Stimulated activated CD4-positive, alpha-beta T cell treated with anti-CD3 and anti-CD28 coated beads, Interleukin-12 subunit alpha, Interleukin-12 subunit beta, amount 100 ng/mL, for 4 hours (primary cell): ENCODE data around the gene ENTREP3.
"Not testable (repeated sequence)": the region's sequence is repeated elsewhere in the genome, so short reads cannot be mapped to it uniquely, and the experiment has no call there.

Experiments used
- DNase-seq: peaks from one replicate; pipeline ENCODE4 v3.0.0-alpha.2; 2020

The ENTREP3 gene

DNA sequence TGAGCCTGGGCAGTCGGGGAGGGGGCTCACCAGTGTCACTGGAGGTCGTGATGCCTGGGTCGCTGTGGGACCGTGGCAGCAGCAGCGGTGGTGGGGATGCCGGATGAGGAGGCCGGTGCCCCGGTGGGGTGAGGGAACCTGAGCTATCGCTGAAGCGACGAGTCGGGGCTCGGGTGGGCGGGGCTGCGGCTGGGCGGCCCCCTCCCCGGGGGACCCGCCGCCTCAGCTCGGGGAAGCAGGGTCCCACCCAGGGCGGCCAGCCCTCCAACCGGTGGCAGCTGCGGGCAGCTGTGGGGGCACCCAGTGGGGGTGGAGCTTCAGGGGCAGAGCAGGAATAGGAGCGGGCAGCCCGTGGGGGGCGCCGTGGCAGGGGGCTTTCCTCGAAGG, 5.0 kb downstream of the ENTREP3 start:
- DNase-seq, result no peak

DNA sequence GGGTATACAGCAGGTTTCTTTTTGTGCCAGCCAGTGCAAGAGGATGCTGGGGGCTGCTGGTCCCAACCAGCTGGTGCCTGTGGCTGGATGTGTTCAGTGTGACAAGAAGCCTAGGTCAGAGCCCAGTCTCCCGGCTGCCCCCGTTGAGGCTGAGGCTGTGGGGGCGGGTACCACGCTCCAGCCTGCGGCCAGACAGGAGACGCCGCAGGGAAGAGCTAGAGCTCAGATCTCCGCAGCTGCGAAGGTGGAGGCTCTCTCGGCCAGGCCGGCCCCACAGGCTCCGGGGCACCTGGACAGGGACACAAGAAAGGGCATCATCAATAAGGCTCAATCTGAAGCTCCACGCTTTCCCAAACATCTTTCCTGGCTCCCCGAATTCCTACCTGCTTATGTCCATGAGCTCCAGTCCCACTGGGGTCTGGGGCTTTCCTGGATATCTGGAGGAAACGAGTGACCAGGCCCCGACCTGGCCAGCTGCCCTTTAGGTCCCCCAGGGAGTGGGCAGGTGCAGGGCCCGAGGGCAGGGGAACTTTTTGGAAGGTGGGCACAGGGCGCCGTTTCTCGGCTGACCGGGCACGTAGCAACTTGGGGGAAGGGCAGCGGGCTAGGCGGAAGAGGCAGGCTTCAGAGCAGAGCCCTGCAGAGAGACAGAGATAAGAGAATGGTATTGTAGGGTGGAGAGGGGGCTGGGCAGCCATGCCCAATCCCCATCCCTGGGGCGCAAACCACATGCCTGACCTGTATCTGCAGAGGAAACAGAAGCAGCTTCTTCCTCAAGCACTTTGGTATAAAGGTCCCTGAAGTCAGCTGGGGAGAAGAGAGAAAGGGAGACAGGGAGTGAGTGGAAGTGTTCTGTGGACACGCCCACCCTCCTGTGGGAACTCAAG, 7.4 kb downstream of the ENTREP3 start:
- DNase-seq, result no peak

DNA sequence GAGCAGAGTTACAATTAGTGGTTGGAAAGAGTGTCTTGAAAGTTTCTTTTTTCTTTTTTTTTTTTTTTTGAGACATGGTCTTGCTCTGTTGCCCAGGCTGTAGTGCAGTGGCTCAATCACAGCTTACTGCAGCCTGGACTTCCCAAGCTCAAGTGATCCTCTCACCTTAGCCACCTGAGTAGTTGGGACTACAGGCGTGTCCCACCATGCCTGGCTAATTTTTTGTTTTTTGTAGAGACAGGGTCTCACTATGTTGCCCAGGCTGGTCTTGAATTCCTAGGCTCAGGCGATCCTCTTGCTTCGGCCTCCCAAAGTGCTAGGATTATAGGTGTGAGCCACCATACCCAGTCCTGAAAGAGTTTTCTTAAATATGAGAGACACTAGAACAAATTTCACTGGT, 8.5 kb downstream of the ENTREP3 start:
- DNase-seq, result not testable (repeated sequence)

DNA sequence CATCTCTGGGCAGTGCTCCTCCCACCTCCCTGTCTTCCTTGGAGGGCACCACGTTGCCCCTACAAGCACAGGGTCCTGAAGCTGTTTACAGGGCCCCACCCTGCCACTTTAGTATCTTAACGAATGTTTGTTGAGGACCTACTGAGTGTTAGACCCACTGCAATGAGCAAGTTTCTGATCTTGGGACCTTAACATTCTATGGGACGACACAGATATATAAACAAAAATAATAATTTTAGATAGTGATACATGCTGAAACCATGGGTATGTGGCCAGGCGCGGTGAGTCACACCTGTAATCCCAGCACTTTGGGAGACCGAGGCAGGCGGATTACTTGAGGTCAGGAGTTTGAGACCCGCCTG, 10.1 kb downstream of the ENTREP3 start:
- no peak for DNase-seq

DNA sequence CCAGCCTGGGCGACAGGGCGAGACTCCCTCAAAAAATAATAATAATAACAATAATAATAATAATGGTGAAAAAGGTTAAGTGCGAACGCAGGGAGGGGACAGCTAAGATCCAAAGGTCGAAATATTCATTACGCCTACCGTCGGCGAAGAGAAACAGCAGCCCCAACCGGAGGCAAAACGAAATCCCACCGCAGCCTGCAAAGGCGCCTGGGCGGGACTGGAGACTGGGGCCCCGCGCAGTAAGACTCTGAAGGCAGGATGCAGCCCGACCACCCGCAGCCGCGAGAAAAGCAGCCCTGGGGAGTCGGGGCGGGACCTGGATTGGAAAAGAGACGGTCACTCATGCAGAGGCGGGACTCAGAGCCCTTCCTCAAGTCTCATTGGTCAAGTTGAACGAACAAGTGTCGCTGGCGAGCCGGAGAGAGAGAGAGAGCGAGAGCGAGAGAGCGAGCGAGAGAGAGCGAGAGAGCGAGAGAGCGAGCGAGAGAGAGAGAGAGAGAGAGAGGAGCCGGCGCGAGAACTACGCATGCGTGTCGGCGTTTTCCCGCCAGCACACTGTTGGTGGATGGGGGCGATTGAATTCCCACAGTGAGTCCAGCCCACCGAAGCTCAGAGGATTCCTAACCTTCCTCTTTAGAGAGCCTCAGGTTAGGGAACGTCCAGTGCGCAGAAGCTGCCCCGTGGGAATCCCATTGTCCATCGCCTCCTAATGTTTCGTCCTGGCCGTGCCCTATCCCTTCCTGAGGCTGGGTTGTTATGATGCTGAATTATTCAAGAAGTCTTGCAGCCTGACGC, 10.7 kb downstream of the ENTREP3 start:
- peak; percentile 82 for DNase-seq

DNA sequence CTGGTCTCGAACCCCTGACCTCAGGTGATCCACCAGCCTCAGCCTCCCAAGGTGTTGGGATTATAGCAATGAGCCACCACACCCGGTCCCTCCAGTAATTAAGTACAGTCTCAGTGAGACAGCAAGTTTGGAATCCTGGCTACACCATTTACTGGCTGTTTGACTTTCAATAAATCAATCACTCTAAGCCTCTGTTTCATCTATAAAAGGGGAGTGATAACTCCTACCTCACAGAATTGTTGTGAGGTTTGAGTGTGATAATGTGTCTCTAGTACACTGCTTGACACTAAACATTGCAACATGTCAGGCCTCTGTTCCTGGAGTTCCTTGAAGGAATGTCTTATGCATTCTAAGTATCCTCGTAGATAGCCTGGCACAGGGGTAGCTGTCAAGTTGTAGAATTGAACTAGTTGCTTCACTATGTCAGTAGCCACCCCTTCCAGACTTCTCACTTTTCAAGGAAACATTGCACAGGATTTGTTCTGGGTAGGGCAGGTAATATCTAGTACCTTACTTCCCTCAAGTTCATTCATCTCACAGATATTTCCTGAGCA, 12.4 kb downstream of the ENTREP3 start:
- no peak for DNase-seq

DNA sequence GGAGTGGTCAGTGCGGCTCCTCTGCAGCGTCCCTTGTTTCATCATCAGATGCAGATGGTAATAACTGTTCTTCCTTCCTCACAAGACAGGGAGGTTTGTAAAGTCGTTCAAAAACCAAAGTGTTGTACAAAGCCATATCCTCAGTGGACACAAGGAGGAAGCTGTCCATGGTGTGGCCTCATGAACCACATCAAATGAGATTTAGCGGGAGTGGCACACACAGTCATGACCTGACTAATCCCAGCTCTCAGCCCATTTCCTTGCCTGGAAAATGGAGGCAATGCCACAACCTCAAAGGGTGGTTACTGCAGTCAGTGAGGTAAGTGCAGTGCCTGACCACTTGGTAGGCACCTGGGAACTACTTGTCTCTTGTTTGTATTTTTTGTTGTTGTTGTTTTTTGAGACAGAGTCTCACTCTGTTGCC, 13.4 kb downstream of the ENTREP3 start:
- DNase-seq, result no peak

DNA sequence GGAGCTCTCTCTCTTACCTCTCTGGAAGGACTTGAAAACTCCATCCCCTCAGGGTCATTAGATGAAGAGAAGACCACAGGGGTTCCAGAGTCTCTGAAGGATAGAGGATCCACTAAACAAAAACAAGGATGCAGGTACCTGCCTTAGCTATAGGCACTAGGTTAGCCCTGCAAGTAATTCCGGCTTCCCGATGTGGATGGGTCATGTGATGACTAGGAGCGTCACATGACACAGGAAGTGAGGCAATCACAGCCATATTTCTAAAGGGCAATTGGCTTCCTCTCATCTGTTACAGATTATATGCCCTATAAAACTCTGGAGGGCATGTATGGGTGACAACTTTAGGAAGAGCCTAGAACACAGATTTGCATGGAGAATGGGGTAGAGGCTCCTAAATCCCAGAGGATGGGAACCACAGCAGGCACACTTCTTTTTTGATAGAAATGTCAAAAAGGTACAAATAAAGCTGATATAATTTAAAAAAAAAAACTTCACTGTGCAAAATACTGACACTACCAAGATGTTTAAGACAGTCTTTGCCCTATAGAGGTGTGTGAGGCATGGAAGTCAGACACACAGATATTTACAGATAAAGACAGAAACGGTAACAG, 14.1 kb downstream of the ENTREP3 start:
- no peak for DNase-seq

DNA sequence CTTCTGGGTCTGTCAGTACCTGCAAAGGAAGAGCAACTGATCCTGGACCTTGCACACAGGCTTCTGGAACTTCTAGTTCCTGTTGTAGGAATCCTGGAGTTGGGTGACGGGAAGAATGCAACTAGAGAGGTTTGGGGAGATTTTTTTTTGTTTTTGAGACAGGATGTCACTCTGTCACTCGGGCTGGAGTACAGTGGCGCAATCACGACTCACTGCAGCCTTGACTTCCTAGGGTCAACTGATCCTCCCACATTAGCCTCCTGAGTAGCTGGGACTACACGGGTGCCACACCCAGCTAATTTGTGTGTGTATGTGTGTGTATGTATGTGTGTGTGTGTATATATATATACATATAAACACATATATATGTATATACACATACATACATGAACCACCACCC, 18.8 kb downstream of the ENTREP3 start:
- DNase-seq, result no peak

DNA sequence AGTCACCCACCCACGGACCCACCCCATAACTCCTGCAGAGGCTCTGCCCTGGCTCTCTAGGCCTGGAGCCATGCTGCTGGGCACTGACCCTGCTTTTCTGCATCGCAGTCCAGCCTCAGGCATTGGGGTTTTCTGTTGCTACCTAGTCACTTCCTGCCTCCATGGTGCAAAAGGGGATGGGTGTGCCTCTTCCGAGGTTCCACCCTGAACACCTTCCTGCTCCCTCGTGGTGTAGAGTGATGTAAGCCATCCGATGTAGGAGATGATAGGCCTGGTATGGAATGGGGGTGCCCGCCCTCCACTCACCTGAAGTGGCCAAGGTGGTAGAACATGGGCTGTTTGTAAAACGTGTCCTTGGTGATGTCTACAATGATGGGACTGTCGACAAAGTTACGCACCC, 19.9 kb downstream of the ENTREP3 start:
- not testable (repeated sequence) for DNase-seq

DNA sequence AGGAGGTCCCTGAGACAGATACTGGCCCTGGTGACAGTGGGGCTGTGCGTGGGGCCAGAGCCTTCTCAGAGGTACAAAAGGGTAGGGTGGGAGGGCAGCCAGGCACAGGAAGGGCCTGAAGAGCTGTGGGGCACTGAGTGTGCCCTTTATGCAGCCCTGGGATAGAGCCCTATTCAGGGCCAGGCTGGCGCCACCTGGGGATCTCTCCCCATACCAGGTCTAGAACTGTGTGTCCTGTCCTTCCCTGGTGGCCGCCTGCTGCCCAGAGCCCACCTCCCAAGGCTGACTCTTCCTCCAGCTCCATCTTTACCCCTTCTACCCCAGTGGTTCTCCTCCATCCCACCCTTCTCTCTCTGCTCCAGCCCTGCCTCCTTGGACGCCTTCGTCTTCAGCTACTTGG, 21.8 kb downstream of the ENTREP3 start:
- not testable (repeated sequence) for DNase-seq

DNA sequence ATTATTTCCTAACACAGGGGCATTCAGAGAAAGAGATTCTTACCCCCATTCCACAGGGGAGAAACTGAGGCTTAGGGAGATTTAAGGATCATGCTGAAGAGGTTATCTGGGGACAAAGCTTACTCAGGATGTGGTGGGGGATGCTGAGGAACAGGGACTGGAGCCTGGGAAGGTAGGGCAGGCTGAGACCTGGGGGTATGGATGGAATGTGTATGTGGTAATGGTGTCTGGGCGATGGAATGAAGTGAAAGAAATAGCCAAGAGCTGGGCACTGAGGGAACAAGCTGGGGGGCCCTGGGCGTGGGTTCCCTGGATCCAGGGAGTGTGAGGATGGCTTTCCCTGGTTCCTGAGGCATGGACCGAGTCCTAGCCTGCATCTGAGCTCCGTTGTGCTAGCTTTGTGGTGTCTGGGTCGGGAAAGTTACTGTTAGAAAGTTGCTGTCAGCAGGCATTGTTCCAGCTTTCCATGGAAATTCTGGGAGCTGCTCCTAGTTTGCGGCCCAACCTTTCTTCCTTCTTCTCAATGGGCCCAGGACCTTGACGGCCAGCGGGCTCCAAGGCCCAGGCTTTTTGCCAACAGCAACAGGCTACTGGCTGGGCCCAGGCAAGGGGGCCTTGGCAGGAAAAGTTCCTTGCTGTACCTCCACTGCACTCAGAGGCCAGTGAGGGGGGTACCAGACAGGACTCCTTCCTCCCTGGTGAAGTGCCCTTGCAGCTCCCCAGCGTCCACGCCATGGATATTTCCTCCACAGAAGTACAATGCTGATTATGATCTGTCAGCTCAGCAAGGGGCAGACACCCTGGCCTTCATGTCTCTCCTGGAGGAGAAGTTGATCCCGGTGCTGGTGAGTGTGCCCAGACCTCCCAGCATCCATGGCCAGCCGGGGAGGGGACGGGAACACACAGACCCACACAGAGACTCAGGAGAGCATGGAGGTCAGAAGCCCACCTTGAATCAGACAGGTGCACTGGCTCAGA, 23.0 kb downstream of the ENTREP3 start:
- not testable (repeated sequence) for DNase-seq

DNA sequence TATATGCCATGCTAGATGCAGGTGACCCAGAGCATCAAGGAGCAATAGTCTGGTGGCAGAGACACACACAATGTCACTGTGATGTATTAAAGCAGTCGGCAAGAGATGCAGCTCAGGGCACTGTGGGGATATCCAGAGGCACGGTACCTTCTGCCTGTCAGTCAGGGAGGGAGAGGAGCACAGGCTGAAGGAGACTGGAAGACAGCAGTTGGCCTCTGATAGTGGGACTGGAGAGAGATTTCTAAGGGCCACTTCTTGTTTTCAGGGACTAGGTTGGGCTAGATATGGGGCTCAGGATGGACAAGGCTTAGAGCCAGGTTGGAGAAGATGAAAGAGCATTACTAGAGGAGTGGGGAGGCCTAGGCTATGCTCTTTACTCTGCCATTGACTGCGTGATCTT, 24.0 kb downstream of the ENTREP3 start:
- DNase-seq, result not testable (repeated sequence)

DNA sequence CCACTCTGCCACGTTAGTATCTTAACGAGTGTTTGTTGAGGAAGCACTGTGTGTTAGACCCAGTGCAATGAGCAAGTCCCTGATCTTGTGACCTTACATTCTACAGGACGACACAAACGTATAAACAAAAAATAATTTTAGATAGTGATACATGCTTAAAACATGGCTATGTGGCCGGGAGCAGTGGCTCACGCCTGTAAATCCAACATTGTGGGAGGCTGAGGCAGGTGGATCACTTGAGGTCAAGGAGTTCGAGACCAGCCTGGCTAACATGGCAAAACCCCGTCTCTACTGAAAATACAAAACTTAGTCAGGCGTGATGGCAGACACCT, 27.2 kb downstream of the ENTREP3 start:
- DNase-seq, result no peak

DNA sequence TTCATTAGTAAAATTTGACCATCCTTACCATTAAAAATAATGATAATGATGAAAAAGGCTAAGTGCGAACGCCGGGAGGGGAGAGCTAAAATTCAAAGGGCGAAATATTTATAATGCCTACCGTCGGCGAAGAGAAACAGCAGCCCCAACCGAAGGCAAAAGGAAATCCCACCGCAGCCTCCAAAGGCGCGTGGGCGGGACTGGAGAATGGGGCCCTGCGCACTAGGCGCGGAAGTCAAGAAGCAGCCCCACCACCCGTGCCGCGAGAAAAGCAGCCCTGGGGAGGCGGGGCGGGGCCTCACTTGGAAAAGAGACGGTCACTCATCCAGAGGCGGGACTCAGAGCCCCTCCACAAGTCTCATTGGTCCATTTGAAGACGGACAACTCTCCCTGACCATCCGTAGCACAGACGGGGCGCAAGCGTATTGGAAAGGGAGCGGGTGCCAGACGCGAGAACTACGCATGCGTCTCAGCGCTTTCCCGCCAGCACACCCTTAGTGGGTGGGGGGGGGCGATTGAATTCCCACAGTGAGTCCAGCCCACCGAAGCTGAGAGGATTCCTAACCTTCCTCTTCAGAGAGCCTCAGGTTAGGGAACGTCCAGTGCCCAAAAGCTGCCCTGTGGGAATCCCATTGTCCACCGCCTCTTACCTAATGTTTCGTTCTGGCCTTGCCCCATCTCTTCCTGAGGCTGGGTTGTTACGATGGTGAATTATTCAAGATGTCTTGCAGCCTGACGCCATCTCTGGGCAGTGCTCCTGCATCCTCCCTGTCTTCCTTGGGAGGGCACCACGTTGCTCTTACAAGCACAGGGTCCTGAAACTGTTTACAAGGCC, 27.8 kb downstream of the ENTREP3 start:
- DNase-seq, result peak; percentile 98

DNA sequence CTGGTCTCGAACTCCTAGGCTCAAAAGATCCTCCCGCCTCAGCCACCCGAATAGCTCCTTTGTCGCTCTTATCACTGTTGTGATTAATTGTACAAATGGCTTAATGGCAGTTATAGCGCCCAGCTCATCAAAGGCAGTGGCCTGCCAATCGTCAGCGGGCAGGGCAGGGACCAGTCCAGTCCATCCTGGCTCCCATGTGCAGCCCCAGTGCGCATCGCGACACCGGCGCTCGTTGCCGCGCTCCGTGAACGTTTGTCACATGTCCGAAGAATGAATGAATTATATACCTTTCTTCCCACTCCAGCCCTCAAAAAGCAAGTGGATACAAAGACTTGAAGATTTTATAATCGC, 28.4 kb downstream of the ENTREP3 start:
- peak; percentile 42 for DNase-seq

DNA sequence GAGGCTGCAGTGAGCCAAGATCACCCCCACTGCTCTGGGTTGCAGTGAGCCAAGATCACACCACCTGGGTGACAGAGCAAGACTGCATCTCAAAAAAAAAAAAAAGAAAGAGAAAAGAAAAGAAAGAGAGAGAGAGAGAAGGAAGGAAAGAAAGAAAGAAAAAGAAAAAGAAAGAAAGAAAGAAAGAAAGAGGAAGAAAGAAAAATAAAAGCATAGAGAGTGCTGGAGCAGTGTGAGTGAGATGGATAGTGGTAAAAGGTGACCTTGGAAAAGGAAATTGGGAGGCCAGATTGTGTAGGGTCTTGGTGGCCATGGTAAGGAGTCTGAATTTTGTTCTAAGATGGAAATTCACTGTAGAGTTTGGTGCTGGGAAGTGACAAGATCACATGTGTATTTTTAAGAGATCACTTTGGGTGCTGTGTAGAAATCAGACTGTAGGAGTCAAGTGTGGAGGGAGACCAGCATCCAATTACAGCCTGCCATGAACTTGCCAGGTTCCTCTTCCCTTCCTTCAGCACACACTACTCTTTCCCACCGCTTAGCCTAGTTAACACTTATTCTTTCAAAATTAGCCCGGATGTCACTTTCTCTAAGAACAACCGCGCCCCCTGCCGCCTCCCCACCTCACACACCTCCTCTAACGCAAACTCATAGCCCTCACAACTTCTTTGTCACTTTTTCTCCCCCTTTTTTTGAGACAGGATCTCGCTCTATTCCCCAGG, 28.9 kb downstream of the ENTREP3 start:
- DNase-seq, result peak; percentile 75

DNA sequence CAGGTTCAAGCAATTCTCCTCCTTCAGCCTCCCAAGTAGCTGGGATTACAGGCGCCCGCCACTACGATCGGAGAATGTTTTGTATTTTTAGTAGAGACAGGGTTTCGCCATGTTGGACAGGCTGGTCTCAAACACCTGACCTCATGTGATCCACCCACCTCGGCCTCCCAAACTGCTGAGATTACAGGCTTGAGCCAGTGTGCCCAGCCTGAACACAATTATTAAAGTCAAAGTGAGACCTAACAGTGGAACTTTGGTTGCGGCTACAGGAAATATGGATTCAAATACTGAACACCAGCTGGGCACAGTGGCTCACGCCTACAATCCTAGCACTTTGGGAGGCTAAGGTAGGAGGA, 29.9 kb downstream of the ENTREP3 start:
- not testable (repeated sequence) for DNase-seq

DNA sequence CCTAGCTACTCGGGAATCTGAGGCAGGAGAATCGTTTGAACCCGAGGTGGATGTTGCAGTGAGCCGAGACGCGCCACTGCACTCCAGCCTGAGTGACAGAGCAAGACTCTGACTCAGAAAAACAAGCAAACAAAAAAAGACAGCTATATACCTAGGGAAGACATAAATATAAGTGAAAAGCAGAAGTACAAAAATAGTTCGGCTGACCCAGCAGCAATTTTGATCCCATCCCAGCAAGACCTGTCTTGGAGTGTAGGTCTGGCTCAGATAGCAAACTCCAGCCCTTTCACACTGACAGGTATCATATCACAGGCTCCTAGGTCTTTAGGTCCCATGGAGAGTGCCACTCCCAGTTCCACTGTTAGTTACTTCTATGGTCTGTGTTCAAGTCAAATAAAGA, 32.2 kb downstream of the ENTREP3 start:
- no peak for DNase-seq

DNA sequence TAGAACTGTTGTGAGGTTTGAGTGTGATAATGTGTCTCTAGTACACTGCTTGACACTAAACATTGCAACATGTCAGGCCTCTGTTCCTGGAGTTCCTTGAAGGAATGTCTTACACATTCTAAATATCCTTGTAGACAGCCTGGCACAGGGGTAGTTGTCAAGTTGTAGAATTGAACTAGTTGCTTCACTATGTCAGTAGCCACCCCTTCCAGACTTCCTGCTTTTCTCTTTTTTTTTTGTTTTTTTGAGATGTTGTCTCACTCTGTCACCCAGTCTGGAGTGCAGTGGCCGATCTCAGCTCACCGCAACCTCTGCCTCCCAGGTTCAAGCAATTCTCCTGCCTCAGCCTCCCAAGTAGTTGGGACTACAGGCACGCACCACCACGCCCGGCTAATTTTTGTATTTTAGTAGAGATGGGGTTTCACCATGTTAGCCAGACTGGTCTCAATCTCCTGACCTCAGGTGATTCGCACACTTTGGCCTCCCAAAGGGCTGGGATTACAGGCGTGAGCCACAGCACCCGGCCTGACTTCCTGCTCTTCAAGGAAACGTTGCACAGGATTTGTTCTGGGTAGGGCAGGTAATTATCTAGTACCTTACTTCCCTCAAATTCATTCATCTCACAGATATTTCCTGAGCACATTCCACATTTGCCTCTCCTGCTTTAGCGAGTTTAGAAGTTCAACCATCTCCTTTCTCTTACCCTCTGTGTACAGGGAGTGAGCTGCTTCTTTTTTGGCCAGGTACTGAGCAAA, 34.9 kb downstream of the ENTREP3 start:
- not testable (repeated sequence) for DNase-seq
